PC-3 (cell line): ENCODE results near the gene TMEM143.

Experiments
- CTCF ChIP-seq: fragments of 300-600 bp; sonication (generic); conservative IDR thresholded peaks from 2 replicates; pipeline ENCODE4 v1.5.1; 2017; ENCODE audit warnings: antibody characterized with exemption, low read depth, mild to moderate bottlenecking, low read length
- EZH2 ChIP-seq: fragments of 300-600 bp; sonication (generic); IDR thresholded peaks from one replicate; pipeline ENCODE4 v1.6.1; 2017; ENCODE audit warnings: antibody characterized with exemption, mild to moderate bottlenecking, low read length; ENCODE audit not compliant: unreplicated experiment
- EZH2phosphoT487 ChIP-seq: fragments of 300-600 bp; sonication (generic); IDR thresholded peaks from 2 replicates; pipeline ENCODE4 v1.6.1; 2018; ENCODE audit warnings: mild to moderate bottlenecking, antibody characterized with exemption, low read length, borderline replicate concordance

- TF ChIP-seq CTCF (no peak; the same call in 1 of the 2 replicates), EZH2 (no peak), EZH2phosphoT487 (no peak)
Measured at GRCh38 chr19:48393559-48394330, 30.0 kb upstream of the TMEM143 start, which contains the start of gene GRIN2D.
